ENCODE measurements around the gene FHL1. TPM values are rescaled to one million over a fixed set of nuclear protein-coding genes. Genes with fewer than 3 reads are reported as not detected.

FHL1 gene
- total RNA-seq, 2 donors from 2014 or later, result 1,025 to 1,081 TPM

GRCh38 chrX:136176399-136176825, 29.1 kb downstream of the FHL1 start:
- intact Hi-C loops (cut with DNase I), result no loop called here
- no peak for DNase-seq
- peak; percentile 91 to 96 for ATAC-seq

- intact Hi-C loops (cut with DNase I), result no loop called here
- ATAC-seq, result no peak
Observed at GRCh38 chrX:136179133-136179532, 31.8 kb downstream of the FHL1 start.

GRCh38 chrX:136182414-136182813, 35.1 kb downstream of the FHL1 start:
- no peak for DNase-seq
- intact Hi-C loops (cut with DNase I), result no loop called here
- peak in 1 of 2 donors; percentile 75 for ATAC-seq

More at GRCh38 chrX:136179133-136179532, 31.8 kb downstream of the FHL1 start:
- DNase-seq, result no peak

- intact Hi-C loops (cut with DNase I), result no loop called here
- no peak for ATAC-seq
- DNase-seq, result no peak
Observed at GRCh38 chrX:136183172-136183571, 35.8 kb downstream of the FHL1 start.

GRCh38 chrX:136183917-136184316, 36.6 kb downstream of the FHL1 start:
- intact Hi-C loops (cut with DNase I), result no loop called here
- DNase-seq (no peak), ATAC-seq (no peak)

GRCh38 chrX:136185401-136186022, 38.2 kb downstream of the FHL1 start:
- ATAC-seq, result peak; percentile 52 to 85
- intact Hi-C loops (cut with DNase I), result no loop called here
- DNase-seq, result no peak

- DNase-seq (no peak), ATAC-seq (no peak)
- intact Hi-C loops (cut with DNase I), result no loop called here
Observed at GRCh38 chrX:136186023-136186413, 38.7 kb downstream of the FHL1 start.

GRCh38 chrX:136189222-136189621, 41.9 kb downstream of the FHL1 start:
- DNase-seq (peak; percentile 49), ATAC-seq (peak; percentile 31 to 64)
- intact Hi-C loops (cut with DNase I), result no loop called here

GRCh38 chrX:136190038-136190713, 42.8 kb downstream of the FHL1 start:
- no peak for ATAC-seq
- no peak for DNase-seq
- intact Hi-C loops (cut with DNase I), result no loop called here

- ATAC-seq (no peak), DNase-seq (no peak)
- intact Hi-C loops (cut with DNase I), result no loop called here
Observed at GRCh38 chrX:136191171-136191570, 43.8 kb downstream of the FHL1 start.

- ATAC-seq, result no peak
- intact Hi-C loops (cut with DNase I), result no loop called here
- DNase-seq, result no peak
Observed at GRCh38 chrX:136192135-136192534, 44.8 kb downstream of the FHL1 start.

GRCh38 chrX:136192839-136193414, 45.6 kb downstream of the FHL1 start:
- intact Hi-C loops (cut with DNase I), result no loop called here
- no peak for DNase-seq
- peak; percentile 49 to 78 for ATAC-seq

- ATAC-seq (no peak), DNase-seq (no peak)
- intact Hi-C loops (cut with DNase I), result no loop called here
Observed at GRCh38 chrX:136193771-136194170, 46.4 kb downstream of the FHL1 start.

GRCh38 chrX:136194536-136194935, 47.2 kb downstream of the FHL1 start:
- intact Hi-C loops (cut with DNase I), result no loop called here
- no peak for DNase-seq
- no peak for ATAC-seq

GRCh38 chrX:136195247-136195646, 47.9 kb downstream of the FHL1 start:
- no peak for ATAC-seq
- intact Hi-C loops (cut with DNase I), result no loop called here
- DNase-seq, result no peak

- no peak for DNase-seq
- peak in 1 of 2 donors; percentile 52 for ATAC-seq
- intact Hi-C loops (cut with DNase I), result no loop called here
Observed at GRCh38 chrX:136196691-136197155, 49.4 kb downstream of the FHL1 start.

GRCh38 chrX:136198010-136198409, 50.7 kb downstream of the FHL1 start:
- intact Hi-C loops (cut with DNase I), result no loop called here
- ATAC-seq (no peak), DNase-seq (no peak)

- DNase-seq (no peak), ATAC-seq (no peak)
- intact Hi-C loops (cut with DNase I), result no loop called here
Observed at GRCh38 chrX:136198678-136199243, 51.4 kb downstream of the FHL1 start.

GRCh38 chrX:136199365-136199764, 52.0 kb downstream of the FHL1 start:
- DNase-seq (no peak), ATAC-seq (no peak)
- intact Hi-C loops (cut with DNase I), result no loop called here

- ATAC-seq (peak; percentile 21 to 56), DNase-seq (no peak)
- intact Hi-C loops (cut with DNase I), result no loop called here
Observed at GRCh38 chrX:136200466-136200865, 53.1 kb downstream of the FHL1 start.
